GM19238 (cell line): ENCODE measurements around the gene DBN1.

Experiments
- DNase-seq: peaks from one replicate; pipeline ENCODE4 v3.0.0; 2011; ENCODE audit warnings: low spot score; ENCODE audit not compliant: insufficient read length

DBN1 gene

DNA sequence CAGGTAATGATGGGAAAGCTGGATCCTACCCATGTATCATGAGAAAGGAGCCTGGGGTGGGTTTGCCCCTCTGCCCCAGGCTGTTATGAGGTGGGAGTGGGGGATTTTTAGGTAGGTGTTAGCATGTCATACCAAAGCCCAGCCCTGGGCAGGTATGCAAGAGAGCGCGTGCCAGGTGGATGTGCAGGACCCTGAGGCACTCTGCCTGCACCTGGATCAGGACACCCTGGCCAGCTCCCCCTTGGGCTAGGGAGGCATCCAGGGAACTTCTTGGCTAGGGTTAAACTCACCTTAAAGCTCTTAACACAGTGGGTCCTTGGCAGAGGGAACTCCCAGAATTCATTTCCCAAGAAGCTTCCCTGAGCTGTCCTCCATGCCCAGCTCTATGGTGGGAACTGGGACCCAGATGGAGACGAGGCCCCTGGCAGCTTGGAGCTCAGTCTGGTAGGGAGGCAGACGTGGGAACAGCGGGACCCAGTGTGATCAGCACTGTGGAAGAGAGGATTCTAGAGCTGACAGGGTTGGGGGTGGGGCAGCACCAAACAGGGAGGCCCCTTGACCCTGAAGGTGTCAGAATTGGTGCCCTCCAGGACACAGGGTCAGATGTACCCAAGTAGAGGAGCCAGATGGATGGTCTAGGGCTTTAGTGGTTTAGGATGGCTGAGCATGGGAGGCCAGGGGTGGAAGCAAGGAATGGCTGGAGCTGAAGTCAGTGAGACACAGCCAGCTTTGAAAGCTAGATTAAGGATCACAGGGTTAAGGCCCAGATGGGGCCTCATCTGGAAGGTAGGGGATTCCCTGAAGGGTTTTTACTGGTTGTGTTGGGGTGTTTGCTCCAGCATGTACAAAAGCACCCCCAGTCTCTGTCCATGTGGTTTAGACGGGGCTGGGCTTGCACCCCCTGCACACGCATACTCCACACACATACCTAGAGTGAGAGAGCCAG is 29.1 kb downstream of the DBN1 start:
- DNase-seq = no peak

DNA sequence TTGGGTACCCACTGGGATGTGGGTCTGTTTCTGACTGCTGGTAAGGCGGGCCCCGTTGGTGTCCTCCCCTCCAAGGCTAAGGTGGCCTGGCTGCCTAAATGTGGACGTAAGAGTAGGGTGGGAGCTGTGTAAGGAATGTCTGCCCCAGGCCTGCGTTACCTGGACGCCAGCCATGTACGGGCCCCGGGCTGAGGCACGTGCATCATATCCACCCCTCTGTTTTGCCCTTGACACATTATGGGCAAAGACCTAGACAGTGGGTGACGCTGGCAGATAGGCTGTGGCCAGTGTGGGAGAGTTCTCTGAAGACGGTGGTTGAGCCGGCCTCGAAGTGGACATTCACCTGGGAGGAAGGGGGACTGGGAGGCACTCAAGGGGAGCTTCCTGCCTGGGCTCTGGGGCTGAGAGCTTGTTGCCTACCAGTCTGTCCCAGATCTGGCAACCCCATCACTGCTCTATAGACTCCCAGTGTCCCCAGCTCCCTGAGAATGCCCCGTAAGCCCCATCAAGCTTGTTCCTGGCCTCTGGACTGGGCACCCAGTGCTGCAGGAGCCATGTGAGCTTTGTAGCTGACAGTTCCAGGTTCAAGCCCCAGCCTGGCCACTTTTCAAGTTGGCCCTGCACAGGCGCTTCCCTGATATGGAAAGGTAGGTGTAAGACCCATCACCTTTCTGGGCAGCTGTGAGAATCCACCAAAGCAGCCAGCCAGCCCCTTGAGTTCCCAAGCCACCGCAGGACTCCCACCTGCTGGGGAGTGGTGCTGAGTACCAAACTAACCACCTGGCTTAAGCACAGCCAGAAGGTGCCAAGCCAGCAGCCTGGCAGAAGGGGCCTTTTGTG is 30.1 kb downstream of the DBN1 start:
- DNase-seq = no peak

- no peak for DNase-seq
Observed at GRCh38 chr5:177442066-177442826, 31.2 kb downstream of the DBN1 start.

DNA sequence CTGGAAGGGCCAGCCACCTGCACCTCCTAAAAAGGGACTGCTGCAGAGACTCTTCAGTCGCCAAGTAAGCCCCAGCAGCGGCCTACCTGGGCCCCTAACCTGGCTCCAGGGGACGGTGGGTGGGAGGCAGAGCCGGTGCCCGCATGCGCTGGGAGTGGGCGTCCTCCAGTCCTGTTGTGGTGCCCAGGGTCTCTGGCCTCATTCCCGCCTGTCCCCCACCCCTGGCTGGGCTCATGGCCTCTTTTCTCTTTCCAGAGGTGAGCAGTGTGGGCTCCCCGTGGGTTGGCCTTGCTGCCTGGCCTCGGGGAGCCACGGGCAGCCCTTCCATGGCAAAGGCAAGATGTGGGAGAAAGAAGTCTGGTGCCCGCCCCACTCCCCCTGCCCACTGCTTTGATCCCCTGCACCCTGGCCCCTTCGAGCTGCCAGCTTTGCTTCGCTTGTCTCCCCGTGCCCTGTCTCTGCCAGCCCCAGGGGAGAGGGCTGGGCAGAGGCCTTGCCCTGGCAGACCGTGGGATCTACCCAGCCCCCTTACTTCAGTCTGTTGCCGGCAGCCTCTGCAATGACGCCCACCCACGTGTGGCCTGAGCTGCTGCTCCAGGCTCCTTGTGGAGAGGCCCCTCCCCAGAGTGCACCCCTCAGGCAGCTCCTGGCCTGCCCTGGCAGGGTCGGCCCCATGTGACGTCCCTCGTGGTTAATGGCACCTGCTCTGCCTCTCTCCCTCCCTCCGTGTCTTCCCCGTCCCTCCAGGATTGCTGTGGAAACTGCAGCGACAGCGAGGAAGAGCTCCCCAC is 32.2 kb downstream of the DBN1 start:
- DNase-seq = no peak

GRCh38 chr5:177440211-177440989 is 33.0 kb downstream of the DBN1 start:
- DNase-seq = no peak

DNA sequence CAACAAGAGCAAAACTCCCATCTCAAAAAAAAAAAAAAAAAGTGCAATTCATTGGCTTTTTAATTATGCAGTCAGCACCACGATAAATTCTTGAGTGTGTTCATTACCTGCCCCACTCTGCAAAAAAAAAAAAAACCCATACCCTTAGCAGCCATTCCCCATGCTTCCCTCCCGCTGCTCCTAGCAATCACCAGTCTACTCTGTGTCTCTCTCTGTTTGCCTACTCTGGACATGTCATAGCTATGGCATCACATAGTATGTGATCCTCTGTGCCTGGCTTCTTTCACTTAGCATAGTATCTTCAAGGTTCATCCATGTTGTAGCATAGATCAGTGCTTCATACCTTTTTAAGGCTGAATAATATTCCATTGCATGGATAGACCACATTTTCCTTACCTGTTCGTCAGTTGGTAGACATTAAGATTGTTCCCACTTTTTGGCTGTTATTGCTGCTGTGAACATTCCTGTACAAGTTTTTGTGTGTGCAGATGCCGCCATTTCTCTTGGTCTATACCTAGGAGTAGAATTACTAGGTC is 33.8 kb downstream of the DBN1 start:
- DNase-seq = no peak

- no peak for DNase-seq
Observed at GRCh38 chr5:177438468-177438867, 35.0 kb downstream of the DBN1 start.

- no peak for DNase-seq
Observed at GRCh38 chr5:177437623-177438022, 35.8 kb downstream of the DBN1 start.

- DNase-seq = no peak
Observed at GRCh38 chr5:177435847-177436536, 37.4 kb downstream of the DBN1 start.

- no peak for DNase-seq
Observed at GRCh38 chr5:177434942-177435738, 38.3 kb downstream of the DBN1 start.

DNA sequence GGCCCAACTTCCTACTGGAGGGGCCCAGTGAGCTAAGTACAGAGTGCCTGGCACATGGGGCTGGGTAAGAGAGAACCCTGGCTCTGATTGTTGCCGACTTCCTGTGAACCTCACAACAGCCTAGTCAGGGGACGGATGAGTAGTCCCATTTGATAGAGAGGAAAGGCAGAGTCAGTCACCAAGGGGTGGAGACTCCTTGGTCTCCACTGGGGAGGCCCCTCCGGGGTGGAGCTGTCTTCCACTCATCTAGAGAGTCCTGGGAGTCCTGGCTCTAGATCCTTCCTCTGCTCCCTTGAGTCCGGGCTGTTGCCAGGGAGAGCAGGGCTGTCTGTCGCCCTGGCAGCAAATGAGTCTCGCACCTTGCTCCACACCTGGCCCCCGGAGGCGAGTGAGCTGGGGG is 39.0 kb downstream of the DBN1 start:
- no peak for DNase-seq

DNA sequence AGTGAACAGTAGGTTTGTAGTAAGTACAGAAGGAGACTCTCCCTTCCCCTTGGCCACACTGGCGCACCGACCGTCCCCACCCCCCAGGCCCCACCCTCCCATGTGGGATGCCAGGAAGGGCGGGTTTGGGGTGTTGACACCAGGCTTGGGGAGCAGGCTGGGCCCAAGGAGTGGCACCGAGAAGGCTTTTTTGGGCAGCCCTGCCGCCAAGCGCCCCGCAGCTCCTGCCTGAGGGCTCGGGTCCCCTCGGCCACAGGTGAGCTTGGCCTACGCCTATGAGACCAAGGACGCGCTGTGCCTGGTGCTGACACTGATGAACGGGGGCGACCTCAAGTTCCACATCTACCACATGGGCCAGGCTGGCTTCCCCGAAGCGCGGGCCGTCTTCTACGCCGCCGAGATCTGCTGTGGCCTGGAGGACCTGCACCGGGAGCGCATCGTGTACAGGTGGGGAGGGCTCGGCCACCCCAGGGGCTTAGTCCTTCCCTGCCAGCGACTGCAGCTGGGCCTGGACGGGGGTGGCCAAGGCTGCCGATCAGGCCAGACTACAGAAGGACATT is 39.7 kb downstream of the DBN1 start:
- no peak for DNase-seq

DNA sequence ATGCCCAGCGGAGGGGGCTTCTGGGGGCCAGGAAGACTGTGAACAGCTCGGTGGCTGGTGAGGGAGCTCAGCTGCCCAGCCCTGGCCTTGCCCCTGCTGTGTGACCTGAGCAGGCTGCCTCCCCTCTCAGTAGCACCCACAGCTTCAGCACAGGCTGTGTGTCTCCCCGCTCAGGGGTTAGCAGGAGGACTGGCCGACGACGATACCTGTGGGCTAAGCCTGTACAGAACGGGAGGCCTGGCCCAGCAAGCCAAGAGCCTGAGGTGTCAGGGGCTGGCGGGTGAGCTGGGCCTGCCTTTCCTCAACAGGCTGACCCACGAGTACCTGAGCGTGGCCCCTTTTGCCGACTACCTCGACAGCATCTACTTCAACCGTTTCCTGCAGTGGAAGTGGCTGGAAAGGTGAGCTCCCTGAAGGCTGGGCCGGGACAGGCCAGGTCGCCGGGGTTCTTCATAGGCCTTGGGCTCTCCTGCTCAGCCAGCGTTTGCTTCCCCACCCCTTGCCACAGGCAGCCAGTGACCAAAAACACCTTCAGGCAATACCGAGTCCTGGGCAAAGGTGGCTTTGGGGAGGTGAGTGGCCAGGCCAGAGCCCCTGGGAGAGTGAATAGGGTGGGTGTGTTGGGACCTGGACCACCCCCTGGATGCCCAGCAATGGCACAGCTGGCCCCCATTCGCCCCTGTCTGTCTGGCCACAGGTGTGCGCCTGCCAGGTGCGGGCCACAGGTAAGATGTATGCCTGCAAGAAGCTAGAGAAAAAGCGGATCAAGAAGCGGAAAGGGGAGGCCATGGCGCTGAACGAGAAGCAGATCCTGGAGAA is 40.4 kb downstream of the DBN1 start:
- DNase-seq = no peak

DNA sequence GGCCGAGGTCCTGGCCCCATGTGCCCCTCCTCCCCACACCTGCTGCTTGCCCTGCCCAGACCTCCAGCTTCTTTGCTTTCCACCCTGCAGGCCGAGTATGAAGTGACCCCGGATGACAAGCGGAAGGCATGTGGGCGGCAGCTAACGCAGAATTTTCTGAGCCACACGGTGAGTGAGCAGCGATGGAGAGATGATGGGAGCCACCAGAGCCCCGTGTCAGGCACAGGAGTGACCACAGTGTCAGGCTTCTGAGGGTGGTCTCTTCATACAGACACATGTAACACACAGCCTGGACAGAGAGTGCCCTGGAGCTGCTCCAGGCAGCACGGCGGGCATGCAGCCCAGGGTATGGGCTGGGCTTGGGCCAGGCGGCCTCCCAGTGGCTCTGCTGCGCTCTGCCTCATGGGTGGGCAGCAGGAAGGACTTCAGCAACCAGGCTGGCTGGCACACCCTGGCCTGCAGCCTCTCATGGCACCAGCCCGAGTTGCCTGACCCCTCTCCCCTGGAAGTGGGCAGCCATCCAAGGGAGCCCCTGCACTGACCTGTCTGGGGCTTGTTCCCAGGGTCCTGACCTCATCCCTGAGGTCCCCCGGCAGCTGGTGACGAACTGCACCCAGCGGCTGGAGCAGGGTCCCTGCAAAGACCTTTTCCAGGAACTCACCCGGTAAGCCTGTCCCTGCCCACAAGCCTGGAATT is 41.1 kb downstream of the DBN1 start:
- no peak for DNase-seq

DNA sequence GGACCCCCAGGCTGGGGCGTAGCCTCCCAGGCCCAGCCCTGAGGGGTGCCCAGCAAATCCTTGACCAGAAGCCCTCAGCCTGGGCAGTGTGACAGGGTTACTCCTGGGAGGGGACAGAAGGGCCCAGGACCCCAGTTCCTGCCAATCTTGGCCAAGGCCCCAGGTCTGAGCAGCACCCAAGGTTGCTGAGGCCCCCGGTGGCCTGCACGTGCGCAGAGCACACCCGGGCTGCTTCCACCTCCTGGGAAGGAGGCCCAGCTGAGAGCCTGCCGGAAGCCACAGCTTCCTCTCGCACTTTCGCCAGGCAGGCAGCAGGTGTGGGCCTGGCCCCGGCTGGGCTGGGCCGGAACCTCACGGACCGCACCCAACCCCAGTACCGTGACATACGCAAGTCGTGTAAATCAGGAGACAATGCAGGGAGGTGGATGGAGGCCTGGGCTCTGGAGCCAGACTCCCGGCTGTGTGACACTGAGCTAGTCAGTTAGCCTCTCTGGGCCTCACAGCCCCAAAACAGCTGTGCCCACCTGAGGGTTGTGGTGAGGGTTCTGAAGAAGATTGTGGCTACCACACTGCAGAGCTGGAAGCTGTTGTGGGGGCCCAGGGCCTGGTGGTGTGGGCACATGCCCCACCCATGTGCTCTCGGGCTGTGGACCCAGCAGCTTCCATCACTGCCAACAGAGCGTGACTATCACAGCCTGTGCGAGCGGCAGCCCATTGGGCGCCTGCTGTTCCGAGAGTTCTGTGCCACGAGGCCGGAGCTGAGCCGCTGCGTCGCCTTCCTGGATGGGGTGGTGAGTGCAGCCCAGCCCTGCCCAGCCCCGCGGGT is 41.9 kb downstream of the DBN1 start:
- DNase-seq = peak; percentile 76

DNA sequence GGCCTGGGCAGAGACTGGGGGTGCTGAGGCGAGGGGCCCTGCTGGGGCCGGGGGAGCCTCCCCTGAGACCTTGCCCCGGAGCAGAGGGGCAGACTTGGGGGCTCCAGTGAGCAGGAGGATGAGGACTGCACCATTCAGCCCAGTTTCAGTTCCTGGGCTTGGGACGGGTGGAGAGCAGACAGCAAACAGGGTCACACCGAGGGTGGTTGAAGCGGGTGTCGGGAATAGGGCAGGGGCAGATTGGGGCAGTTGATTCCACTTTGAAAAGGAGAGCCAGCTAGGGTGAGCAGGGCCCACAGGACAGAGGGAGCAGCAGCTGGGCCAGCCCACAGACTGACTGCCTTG is 42.5 kb downstream of the DBN1 start:
- no peak for DNase-seq
